MM.1S (cell line): ENCODE results near the gene OR51Q1.

Experiments
- DNase-seq: peaks from one replicate; pipeline ENCODE4 v3.0.0-alpha.2; 2015
- H2AFZ ChIP-seq: fragments of 300-600 bp; sonication (generic); 2 replicates; pipeline ENCODE4 v1.6.0; 2016; ENCODE audit warnings: antibody characterized with exemption, low read length
- H3F3A ChIP-seq: fragments of 300-600 bp; sonication (generic); 2 replicates; pipeline ENCODE4 v1.6.1; 2016; ENCODE audit warnings: mild to moderate bottlenecking, antibody characterized with exemption, low read length, moderate library complexity, mixed read lengths; ENCODE audit not compliant: insufficient read depth
- H3K27ac ChIP-seq: fragments of 300-600 bp; sonication (generic); 2 replicates; pipeline ENCODE4 v1.5.1; 2016; ENCODE audit warnings: mild to moderate bottlenecking, low read length
- H3K27me3 ChIP-seq: fragments of 300-600 bp; sonication (generic); replicated peaks from 2 replicates; pipeline ENCODE4 v1.6.0; 2016; ENCODE audit warnings: low read length; ENCODE audit not compliant: insufficient read depth
- H3K36me3 ChIP-seq: fragments of 300-600 bp; sonication (generic); replicated peaks from 2 replicates; pipeline ENCODE4 v1.6.1; 2016; ENCODE audit warnings: mild to moderate bottlenecking, low read length, mixed read lengths; ENCODE audit not compliant: insufficient read depth
- H3K4me1 ChIP-seq: fragments of 300-600 bp; sonication (generic); 2 replicates; pipeline ENCODE4 v1.6.1; 2016; ENCODE audit warnings: low read length, mixed read lengths
- H3K4me2 ChIP-seq: fragments of 300-600 bp; sonication (generic); 2 replicates; pipeline ENCODE4 v1.6.0; 2016; ENCODE audit warnings: low read depth, low read length
- H3K4me3 ChIP-seq: fragments of 300-600 bp; sonication (generic); 2 replicates; pipeline ENCODE4 v1.5.1; 2016; ENCODE audit warnings: low read length, mixed read lengths
- H3K79me2 ChIP-seq: fragments of 300-600 bp; sonication (generic); 2 replicates; pipeline ENCODE4 v1.6.1; 2016; ENCODE audit warnings: mixed run types, low read length, mixed read lengths
- H3K9ac ChIP-seq: fragments of 300-600 bp; sonication (generic); 2 replicates; pipeline ENCODE4 v1.6.1; 2016; ENCODE audit warnings: low read length, mixed read lengths
- H3K9me2 ChIP-seq: fragments of 300-600 bp; sonication (generic); replicated peaks from 2 replicates; pipeline ENCODE4 v1.6.1; 2016; ENCODE audit warnings: mild to moderate bottlenecking, low read length, mixed read lengths; ENCODE audit not compliant: insufficient read depth
- H3K9me3 ChIP-seq: fragments of 300-600 bp; sonication (generic); replicated peaks from 2 replicates; pipeline ENCODE4 v1.6.1; 2016; ENCODE audit warnings: mild to moderate bottlenecking, low read length, mixed read lengths; ENCODE audit not compliant: insufficient read depth
- H4K20me1 ChIP-seq: fragments of 300-600 bp; sonication (generic); 2 replicates; pipeline ENCODE4 v1.6.1; 2016; ENCODE audit warnings: mild to moderate bottlenecking, low read length, moderate library complexity, mixed read lengths; ENCODE audit not compliant: insufficient read depth
- EZH2 ChIP-seq: fragments of 300-600 bp; sonication (generic); optimal IDR thresholded peaks from 2 replicates; pipeline ENCODE3; 2017; ENCODE audit warnings: low read depth, mild to moderate bottlenecking, antibody characterized with exemption, low read length, mixed read lengths
- EZH2phosphoT487 ChIP-seq: fragments of 300-600 bp; sonication (generic); IDR thresholded peaks from 2 replicates; pipeline ENCODE4 v1.6.1; 2018; ENCODE audit warnings: antibody characterized with exemption, low read length
- TF ChIP-seq, protein P1 (sequence below): fragments of 300-600 bp; sonication (generic); IDR thresholded peaks from 2 replicates; pipeline ENCODE4 v1.5.1; 2016; ENCODE audit warnings: antibody characterized with exemption, low read length, mixed read lengths

OR51Q1 gene

DNA sequence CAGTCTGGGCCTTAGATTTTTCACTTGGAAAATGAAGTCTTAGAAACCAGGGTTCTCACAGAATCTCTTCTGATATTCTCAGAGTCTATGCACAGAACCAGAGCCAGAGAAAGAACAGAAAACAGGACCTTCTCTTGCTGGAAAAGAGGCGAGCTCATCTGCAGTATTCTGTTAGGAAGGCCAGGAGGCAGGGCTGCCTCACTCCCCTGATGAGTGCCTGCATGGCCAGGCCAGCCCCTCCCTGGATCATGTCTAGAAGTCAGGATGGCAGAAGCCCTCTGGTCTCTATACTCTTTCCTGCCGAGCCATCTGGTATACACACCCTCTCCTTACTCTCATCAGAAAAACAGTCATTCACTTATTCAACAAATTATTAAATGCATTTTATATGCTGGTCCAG lies 37.6 kb upstream of the OR51Q1 start:
- TF ChIP-seq, protein P1, sequence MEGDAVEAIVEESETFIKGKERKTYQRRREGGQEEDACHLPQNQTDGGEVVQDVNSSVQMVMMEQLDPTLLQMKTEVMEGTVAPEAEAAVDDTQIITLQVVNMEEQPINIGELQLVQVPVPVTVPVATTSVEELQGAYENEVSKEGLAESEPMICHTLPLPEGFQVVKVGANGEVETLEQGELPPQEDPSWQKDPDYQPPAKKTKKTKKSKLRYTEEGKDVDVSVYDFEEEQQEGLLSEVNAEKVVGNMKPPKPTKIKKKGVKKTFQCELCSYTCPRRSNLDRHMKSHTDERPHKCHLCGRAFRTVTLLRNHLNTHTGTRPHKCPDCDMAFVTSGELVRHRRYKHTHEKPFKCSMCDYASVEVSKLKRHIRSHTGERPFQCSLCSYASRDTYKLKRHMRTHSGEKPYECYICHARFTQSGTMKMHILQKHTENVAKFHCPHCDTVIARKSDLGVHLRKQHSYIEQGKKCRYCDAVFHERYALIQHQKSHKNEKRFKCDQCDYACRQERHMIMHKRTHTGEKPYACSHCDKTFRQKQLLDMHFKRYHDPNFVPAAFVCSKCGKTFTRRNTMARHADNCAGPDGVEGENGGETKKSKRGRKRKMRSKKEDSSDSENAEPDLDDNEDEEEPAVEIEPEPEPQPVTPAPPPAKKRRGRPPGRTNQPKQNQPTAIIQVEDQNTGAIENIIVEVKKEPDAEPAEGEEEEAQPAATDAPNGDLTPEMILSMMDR: no peak
- TF ChIP-seq EZH2phosphoT487 (no peak), EZH2 (no peak)

DNA sequence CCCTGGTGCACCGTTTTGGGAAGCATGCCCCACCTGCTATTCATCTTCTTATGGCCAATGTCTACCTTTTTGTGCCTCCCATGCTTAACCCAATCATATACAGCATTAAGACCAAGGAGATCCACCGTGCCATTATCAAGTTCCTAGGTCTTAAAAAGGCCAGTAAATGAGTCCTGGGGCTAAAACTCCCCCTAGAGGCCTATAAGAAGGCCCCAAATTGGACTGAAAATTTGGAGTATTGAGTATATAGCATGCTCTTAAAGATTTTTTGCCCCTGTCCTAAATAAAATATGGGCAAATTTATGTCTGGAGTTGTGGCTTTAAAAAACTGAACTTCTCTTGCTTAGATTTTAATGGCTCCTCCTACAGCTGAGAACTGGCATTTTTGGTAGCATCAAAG lies 31.7 kb upstream of the OR51Q1 start:
- Histone ChIP-seq H3K4me1 (no peaks in the 10 kb centered on the region), H2AFZ (no peak overlapping the region), H3K79me2 (no peaks in the 10 kb centered on the region), H3K27me3 (no peaks in the 10 kb centered on the region), H3K4me2 (no peak overlapping the region), H3F3A (no peaks in the 10 kb centered on the region), H3K9me2 (no peaks in the 10 kb centered on the region), H3K4me3 (no peak overlapping the region), H3K36me3 (no peaks in the 10 kb centered on the region), H3K9ac (no peak overlapping the region), H3K27ac (no peak overlapping the region), H4K20me1 (no peaks in the 10 kb centered on the region), H3K9me3 (no peaks in the 10 kb centered on the region)
- TF ChIP-seq, protein P1: peak; percentile 10
- no peak for TF ChIP-seq EZH2
- no peak for DNase-seq

More for the DNA sequence above, 37.6 kb upstream of the OR51Q1 start:
- H4K20me1 ChIP-seq: no peaks in the 10 kb centered on the region
- H3K4me2 ChIP-seq: no peak overlapping the region
- no peaks in the 10 kb centered on the region for H3F3A ChIP-seq
- no peaks in the 10 kb centered on the region for H3K9me3 ChIP-seq
- H3K9me2 ChIP-seq: no peaks in the 10 kb centered on the region
- H3K27me3 ChIP-seq: no peaks in the 10 kb centered on the region
- H3K9ac ChIP-seq: no peak overlapping the region
- H3K4me3 ChIP-seq: no peak overlapping the region
- DNase-seq: no peak
- H3K27ac ChIP-seq: no peak overlapping the region
- no peak overlapping the region for H2AFZ ChIP-seq
- H3K79me2 ChIP-seq: no peaks in the 10 kb centered on the region
- no peaks in the 10 kb centered on the region for H3K4me1 ChIP-seq
- H3K36me3 ChIP-seq: no peaks in the 10 kb centered on the region

DNA sequence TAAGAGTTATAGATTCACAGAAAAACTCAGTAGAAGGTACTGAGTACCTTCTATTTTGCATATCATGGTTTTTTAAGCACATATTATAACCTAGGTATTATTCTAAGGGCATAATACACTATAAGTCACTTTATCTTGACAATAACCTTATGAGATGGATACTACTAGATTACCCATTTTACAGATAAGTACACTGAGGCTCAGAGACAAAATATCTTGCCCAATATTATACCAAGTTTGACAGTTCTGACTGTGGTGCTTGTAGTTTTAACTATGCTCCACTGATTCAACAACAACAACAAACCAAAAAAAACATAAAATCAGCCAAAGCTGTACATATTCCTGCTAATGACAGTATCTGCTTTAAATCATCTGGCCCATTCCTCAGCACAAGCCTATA lies 27.8 kb upstream of the OR51Q1 start:
- H3K9me2 ChIP-seq: no peaks in the 10 kb centered on the region
- H3K36me3 ChIP-seq: no peaks in the 10 kb centered on the region
- H3K27me3 ChIP-seq: no peaks in the 10 kb centered on the region
- H3K79me2 ChIP-seq: no peaks in the 10 kb centered on the region
- no peak overlapping the region for H3K4me3 ChIP-seq
- H3F3A ChIP-seq: no peaks in the 10 kb centered on the region
- no peaks in the 10 kb centered on the region for H3K9me3 ChIP-seq
- no peak overlapping the region for H3K9ac ChIP-seq
- H2AFZ ChIP-seq: no peak overlapping the region
- no peaks in the 10 kb centered on the region for H3K4me1 ChIP-seq
- H3K4me2 ChIP-seq: no peak overlapping the region
- no peak overlapping the region for H3K27ac ChIP-seq
- DNase-seq: no peak
- no peaks in the 10 kb centered on the region for H4K20me1 ChIP-seq
- TF ChIP-seq EZH2phosphoT487 (no peak), EZH2 (no peak)
- TF ChIP-seq, protein P1: no peak

DNA sequence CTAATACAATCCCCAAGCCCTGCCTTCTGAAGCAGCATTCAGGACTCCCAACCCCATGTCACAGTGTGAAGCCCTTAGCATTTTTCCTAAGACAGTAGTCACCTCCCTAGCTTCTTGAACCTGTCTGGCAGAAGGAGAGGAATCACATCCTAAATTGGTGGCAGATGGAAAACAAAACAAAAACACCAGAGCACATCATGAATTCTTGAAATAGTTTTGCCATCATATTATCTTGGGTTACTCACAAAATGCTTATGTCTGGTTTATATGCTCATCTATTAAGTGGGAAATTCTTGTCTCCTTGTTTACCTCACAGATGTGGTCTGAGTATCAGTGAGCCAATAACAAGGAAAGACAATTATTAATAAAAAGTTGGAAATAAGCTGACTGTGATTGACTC lies 23.0 kb upstream of the OR51Q1 start:
- DNase-seq: no peak
- Histone ChIP-seq H3K9me3 (no peaks in the 10 kb centered on the region), H3K79me2 (no peaks in the 10 kb centered on the region), H3K4me1 (no peaks in the 10 kb centered on the region), H3F3A (no peaks in the 10 kb centered on the region), H3K27ac (no peak overlapping the region), H2AFZ (no peak overlapping the region), H3K36me3 (no peaks in the 10 kb centered on the region), H3K9ac (no peak overlapping the region), H4K20me1 (no peaks in the 10 kb centered on the region), H3K4me2 (no peak overlapping the region), H3K9me2 (no peaks in the 10 kb centered on the region), H3K27me3 (no peaks in the 10 kb centered on the region), H3K4me3 (no peak overlapping the region)
- TF ChIP-seq, protein P1: no peak
- TF ChIP-seq EZH2 (no peak), EZH2phosphoT487 (no peak)
